ENCODE data around the gene PRPF39. TPM values are rescaled to one million over a fixed set of nuclear protein-coding genes. Genes with fewer than 3 reads are reported as not detected.
"Not testable (repeated sequence)": the region's sequence is repeated elsewhere in the genome, so short reads cannot be mapped to it uniquely, and the experiment has no call there.

PRPF39 gene
- total RNA-seq, 1 donor from 2014 or later = 20.5 TPM

- DNase-seq (ENCODE audit: low read depth) = peak; percentile 98
- Histone ChIP-seq H3K36me3 (ENCODE audit: control insufficient read depth, insufficient read depth, low read length) (no peaks in the 10 kb centered on the region), H3K4me3 (ENCODE audit: low read depth, low read length) (peak within 1 kb of the TSS; percentile 58), H3K27me3 (ENCODE audit: control insufficient read depth, insufficient read depth, low read length) (no peaks in the 10 kb centered on the region)
- TF ChIP-seq CTCF (IDR thresholded peaks at IDR 0.05; ENCODE audit: insufficient read depth, low read length, poor library complexity, severe bottlenecking) = peak; percentile 5
These were observed 50.4 kb downstream of the PRPF39 start, which contains the start of gene FKBP3 for GRCh38 chr14:45134051-45134958. Gene FKBP3 (minus strand): TSS chr14:45134481. CDS start chr14:45134456, 25 bp downstream.

- TF ChIP-seq CTCF (IDR thresholded peaks at IDR 0.05; ENCODE audit: insufficient read depth, low read length, poor library complexity, severe bottlenecking) = no peak
- H3K36me3 ChIP-seq (ENCODE audit: control insufficient read depth, insufficient read depth, low read length) = no peaks in the 10 kb centered on the region
- peak overlapping the region; percentile 48 for H3K4me3 ChIP-seq (ENCODE audit: low read depth, low read length)
- DNase-seq (ENCODE audit: low read depth) = no peak
- no peaks in the 10 kb centered on the region for H3K27me3 ChIP-seq (ENCODE audit: control insufficient read depth, insufficient read depth, low read length)
These were observed 51.2 kb downstream of the PRPF39 start for GRCh38 chr14:45135156-45135555.

- Histone ChIP-seq H3K4me3 (ENCODE audit: low read depth, low read length) (peak within 1 kb of the TSS; percentile 68), H3K27me3 (ENCODE audit: control insufficient read depth, insufficient read depth, low read length) (no peaks in the 10 kb centered on the region), H3K36me3 (ENCODE audit: control insufficient read depth, insufficient read depth, low read length) (no peaks in the 10 kb centered on the region)
- DNase-seq (ENCODE audit: low read depth) = peak; percentile 83
- no peak for TF ChIP-seq CTCF (IDR thresholded peaks at IDR 0.05; ENCODE audit: insufficient read depth, low read length, poor library complexity, severe bottlenecking)
These were observed 51.9 kb downstream of the PRPF39 start, which contains the start of gene FANCM for GRCh38 chr14:45135659-45136395. Gene FANCM (plus strand): TSS chr14:45135930. CDS start chr14:45136032, 102 bp downstream.

GRCh38 chr14:45136399-45136798, 52.5 kb downstream of the PRPF39 start:
- no peak for DNase-seq (ENCODE audit: low read depth)

DNA sequence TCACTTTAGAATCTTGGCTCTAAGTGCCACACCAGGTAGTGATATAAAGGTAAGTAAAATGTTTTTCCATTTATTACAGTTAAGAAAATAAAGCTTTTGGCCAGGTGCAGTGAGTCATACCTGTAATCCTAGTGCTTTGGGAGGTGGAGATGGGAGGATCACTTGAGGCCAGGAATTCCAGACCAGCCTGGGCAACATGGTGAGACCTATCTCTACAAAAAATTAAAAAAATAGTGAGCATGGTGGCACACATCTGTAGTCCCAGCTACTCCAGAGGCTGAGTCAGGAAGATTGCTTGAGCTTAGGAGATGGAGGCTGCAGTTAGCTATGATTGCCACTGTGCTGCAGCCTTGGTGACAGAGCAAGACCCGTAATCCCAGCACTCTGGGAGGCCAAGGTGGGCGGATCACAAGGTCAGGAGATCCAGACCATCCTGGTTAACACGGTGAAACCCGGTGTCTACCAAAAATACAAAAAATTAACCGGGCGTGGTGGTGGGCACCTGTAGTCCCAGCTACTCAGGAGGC, 56.8 kb downstream of the PRPF39 start:
- DNase-seq (ENCODE audit: low read depth) = no peak
- TF ChIP-seq CTCF (IDR thresholded peaks at IDR 0.05; ENCODE audit: insufficient read depth, low read length, poor library complexity, severe bottlenecking) = no peak
- H3K4me3 ChIP-seq (ENCODE audit: low read depth, low read length) = no peak overlapping the region
- H3K27me3 ChIP-seq (ENCODE audit: control insufficient read depth, insufficient read depth, low read length) = no peaks in the 10 kb centered on the region
- peaks cover 1% of the 10 kb centered on the region for H3K36me3 ChIP-seq (ENCODE audit: control insufficient read depth, insufficient read depth, low read length)

More at GRCh38 chr14:45136399-45136798, 52.5 kb downstream of the PRPF39 start:
- Histone ChIP-seq H3K36me3 (ENCODE audit: control insufficient read depth, insufficient read depth, low read length) (no peaks in the 10 kb centered on the region), H3K27me3 (ENCODE audit: control insufficient read depth, insufficient read depth, low read length) (no peaks in the 10 kb centered on the region), H3K4me3 (ENCODE audit: low read depth, low read length) (peak overlapping the region; percentile 68)
- TF ChIP-seq CTCF (IDR thresholded peaks at IDR 0.05; ENCODE audit: insufficient read depth, low read length, poor library complexity, severe bottlenecking) = no peak

GRCh38 chr14:45142083-45142482, 58.2 kb downstream of the PRPF39 start:
- H3K27me3 ChIP-seq (ENCODE audit: control insufficient read depth, insufficient read depth, low read length); H3K36me3 ChIP-seq (ENCODE audit: control insufficient read depth, insufficient read depth, low read length); DNase-seq (ENCODE audit: low read depth); H3K4me3 ChIP-seq (ENCODE audit: low read depth, low read length): not testable (repeated sequence)
